Measurements from ENCODE around the gene DHX34.
A peak's percentile ranks its signal among the peaks of the same experiment; 100 is the strongest.
"Not testable (repeated sequence)": the region's sequence is repeated elsewhere in the genome, so short reads cannot be mapped to it uniquely, and the experiment has no call there.

Gene DHX34, protein sequence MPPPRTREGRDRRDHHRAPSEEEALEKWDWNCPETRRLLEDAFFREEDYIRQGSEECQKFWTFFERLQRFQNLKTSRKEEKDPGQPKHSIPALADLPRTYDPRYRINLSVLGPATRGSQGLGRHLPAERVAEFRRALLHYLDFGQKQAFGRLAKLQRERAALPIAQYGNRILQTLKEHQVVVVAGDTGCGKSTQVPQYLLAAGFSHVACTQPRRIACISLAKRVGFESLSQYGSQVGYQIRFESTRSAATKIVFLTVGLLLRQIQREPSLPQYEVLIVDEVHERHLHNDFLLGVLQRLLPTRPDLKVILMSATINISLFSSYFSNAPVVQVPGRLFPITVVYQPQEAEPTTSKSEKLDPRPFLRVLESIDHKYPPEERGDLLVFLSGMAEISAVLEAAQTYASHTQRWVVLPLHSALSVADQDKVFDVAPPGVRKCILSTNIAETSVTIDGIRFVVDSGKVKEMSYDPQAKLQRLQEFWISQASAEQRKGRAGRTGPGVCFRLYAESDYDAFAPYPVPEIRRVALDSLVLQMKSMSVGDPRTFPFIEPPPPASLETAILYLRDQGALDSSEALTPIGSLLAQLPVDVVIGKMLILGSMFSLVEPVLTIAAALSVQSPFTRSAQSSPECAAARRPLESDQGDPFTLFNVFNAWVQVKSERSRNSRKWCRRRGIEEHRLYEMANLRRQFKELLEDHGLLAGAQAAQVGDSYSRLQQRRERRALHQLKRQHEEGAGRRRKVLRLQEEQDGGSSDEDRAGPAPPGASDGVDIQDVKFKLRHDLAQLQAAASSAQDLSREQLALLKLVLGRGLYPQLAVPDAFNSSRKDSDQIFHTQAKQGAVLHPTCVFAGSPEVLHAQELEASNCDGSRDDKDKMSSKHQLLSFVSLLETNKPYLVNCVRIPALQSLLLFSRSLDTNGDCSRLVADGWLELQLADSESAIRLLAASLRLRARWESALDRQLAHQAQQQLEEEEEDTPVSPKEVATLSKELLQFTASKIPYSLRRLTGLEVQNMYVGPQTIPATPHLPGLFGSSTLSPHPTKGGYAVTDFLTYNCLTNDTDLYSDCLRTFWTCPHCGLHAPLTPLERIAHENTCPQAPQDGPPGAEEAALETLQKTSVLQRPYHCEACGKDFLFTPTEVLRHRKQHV

GRCh38 chr19:47348819-47349795 is at the start of gene DHX34:
TSS of gene DHX34 (plus strand) at chr19:47349315. CDS start at chr19:47353031, 3,716 bp downstream.
- peak within 1 kb of the TSS; percentile 82 for H3K27ac ChIP-seq
- H3K36me3 ChIP-seq: peaks cover 27% of the 10 kb centered on the region
- TF ChIP-seq, protein P1, sequence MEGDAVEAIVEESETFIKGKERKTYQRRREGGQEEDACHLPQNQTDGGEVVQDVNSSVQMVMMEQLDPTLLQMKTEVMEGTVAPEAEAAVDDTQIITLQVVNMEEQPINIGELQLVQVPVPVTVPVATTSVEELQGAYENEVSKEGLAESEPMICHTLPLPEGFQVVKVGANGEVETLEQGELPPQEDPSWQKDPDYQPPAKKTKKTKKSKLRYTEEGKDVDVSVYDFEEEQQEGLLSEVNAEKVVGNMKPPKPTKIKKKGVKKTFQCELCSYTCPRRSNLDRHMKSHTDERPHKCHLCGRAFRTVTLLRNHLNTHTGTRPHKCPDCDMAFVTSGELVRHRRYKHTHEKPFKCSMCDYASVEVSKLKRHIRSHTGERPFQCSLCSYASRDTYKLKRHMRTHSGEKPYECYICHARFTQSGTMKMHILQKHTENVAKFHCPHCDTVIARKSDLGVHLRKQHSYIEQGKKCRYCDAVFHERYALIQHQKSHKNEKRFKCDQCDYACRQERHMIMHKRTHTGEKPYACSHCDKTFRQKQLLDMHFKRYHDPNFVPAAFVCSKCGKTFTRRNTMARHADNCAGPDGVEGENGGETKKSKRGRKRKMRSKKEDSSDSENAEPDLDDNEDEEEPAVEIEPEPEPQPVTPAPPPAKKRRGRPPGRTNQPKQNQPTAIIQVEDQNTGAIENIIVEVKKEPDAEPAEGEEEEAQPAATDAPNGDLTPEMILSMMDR (IDR thresholded peaks at IDR 0.05; ENCODE audit: low read depth, low read length): peak; percentile 89
- H3K27me3 ChIP-seq (ENCODE audit: insufficient read depth, low read depth, severe bottlenecking): no peaks in the 10 kb centered on the region
- peak within 1 kb of the TSS; percentile 96 for H3K4me3 ChIP-seq (ENCODE audit: low read depth, low read length)
- peak; percentile 99 for DNase-seq
- peaks cover 4% of the 10 kb centered on the region for H3K9me3 ChIP-seq (ENCODE audit: severe bottlenecking)

DNA sequence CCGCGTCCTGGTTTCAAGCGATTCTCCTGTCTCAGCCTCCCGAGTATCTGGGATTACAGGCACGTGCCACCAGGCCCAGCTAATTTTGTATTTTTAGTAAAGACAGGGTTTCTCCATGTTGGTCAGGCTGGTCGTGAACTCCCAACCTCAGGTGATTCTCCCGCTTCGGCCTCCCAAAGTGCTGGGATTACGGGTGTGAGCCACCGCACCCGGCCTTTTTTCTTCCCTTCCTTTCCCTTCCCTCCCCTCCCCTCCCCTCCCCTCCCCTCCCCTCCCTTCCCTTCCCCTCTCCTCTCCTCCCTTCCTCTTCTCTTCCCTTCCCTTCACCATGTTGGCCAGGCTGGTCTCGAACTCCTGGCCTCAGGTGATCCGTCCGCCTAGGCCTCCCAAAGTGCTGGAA is 48.2 kb upstream of the DHX34 start:
- not testable (repeated sequence) for H3K27me3 ChIP-seq (ENCODE audit: insufficient read depth, low read depth, severe bottlenecking); H3K9me3 ChIP-seq (ENCODE audit: severe bottlenecking); H3K27ac ChIP-seq; DNase-seq; H3K4me3 ChIP-seq (ENCODE audit: low read depth, low read length); H3K36me3 ChIP-seq

DNA sequence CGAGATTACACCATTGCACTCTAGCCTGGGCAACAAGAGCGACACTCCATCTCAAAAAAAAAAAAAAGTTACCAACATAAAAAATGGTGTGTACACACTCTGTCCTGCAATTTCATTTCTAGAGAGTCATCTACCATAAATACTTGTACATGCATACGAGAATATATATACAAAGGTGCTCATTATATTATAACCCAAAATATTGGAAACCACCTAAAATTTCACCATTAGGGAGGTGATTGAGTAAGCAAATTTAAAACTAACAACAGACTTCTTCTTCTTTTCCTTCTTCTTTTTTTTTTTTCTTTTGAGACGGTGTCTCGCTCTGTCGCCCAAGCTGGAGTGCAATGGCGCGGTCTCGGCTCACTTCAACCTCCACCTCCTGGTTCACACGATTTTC is 46.9 kb upstream of the DHX34 start:
- Histone ChIP-seq H3K4me3 (ENCODE audit: low read depth, low read length) (no peak overlapping the region), H3K27ac (no peak overlapping the region), H3K36me3 (peaks cover 3% of the 10 kb centered on the region; the same call in 1 of the 2 replicates), H3K9me3 (ENCODE audit: severe bottlenecking) (no peaks in the 10 kb centered on the region), H3K27me3 (ENCODE audit: insufficient read depth, low read depth, severe bottlenecking) (no peaks in the 10 kb centered on the region)
- TF ChIP-seq, protein P1 (IDR thresholded peaks at IDR 0.05; ENCODE audit: low read depth, low read length): no peak
- no peak for DNase-seq

DNA sequence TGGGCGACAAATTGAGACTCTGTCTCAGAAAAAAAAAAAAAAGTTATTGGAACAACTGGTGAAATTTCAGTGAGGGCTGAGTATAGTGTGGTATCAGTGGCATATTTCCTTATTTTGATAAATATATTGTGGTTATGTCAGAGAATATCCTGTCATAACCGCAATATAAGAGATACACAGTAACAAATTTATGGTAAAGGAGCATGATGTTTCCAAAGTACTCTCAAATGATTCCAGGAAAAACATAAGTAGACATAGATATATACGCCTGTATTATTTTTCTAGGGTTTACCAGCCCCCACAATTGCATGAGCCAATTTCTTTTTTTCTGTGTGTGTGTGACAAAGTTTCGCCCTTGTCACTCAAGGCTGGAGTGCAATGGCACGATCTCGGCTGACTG is 45.1 kb upstream of the DHX34 start:
- Histone ChIP-seq H3K27me3 (ENCODE audit: insufficient read depth, low read depth, severe bottlenecking) (no peaks in the 10 kb centered on the region), H3K4me3 (ENCODE audit: low read depth, low read length) (no peak overlapping the region), H3K27ac (no peak overlapping the region), H3K36me3 (peaks cover under 1% of the 10 kb centered on the region; the same call in 1 of the 2 replicates), H3K9me3 (ENCODE audit: severe bottlenecking) (no peaks in the 10 kb centered on the region)
- TF ChIP-seq, protein P1 (IDR thresholded peaks at IDR 0.05; ENCODE audit: low read depth, low read length): no peak
- no peak for DNase-seq

DNA sequence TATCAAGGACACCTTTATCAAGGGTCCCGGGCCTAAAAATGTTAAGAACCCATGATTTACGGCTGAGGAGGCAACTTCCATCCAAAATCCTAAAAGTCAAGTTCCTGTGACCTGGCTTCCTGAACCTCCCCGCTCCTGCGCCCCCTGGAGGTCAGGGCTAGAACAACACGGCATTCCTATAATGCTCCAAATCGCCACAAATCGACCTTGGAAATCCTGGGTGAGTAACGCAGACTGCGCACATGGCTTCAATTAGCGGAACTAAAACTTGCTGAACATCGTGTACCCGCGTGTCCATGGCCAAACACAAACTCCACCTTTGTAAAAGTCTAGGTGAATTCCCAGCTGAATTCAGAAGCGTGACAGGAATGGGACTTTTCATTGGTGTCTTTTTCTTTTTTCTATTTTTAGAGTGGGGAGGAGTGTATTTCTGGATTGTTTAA is 43.8 kb upstream of the DHX34 start:
- Histone ChIP-seq H3K36me3 (no peaks in the 10 kb centered on the region), H3K4me3 (ENCODE audit: low read depth, low read length) (no peak overlapping the region), H3K27me3 (ENCODE audit: insufficient read depth, low read depth, severe bottlenecking) (no peaks in the 10 kb centered on the region), H3K27ac (no peak overlapping the region), H3K9me3 (ENCODE audit: severe bottlenecking) (no peaks in the 10 kb centered on the region)
- TF ChIP-seq, protein P1 (IDR thresholded peaks at IDR 0.05; ENCODE audit: low read depth, low read length): peak; percentile 74
- DNase-seq: peak; percentile 65

Measured in WERI-Rb-1 (cell line).